ENCODE data around the gene MCC.

Gene MCC

DNA sequence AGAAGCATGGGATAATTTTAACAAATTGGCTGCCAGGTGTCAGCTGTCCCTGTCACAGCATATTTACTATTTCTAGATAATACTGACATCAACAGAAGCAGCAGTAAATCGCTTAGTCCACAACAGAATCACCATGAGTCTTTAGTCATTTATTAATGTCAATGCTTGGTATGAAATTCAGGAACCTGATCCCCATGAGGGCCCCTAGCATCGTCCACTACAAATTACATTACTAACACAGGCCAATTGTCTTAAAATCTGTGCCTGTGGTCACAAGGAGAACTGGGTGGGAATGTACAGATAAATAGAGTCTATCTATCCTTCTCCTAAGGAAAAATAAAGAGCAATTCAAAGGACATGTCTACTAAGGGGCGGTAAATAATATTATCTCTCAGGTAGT lies 129.6 kb downstream of the MCC start:
- DNase-seq: no peak

GRCh38 chr5:113357696-113358476 lies 130.4 kb downstream of the MCC start:
- no peak for DNase-seq

- DNase-seq: no peak
Observed at GRCh38 chr5:113356487-113356886, 131.8 kb downstream of the MCC start.

DNA sequence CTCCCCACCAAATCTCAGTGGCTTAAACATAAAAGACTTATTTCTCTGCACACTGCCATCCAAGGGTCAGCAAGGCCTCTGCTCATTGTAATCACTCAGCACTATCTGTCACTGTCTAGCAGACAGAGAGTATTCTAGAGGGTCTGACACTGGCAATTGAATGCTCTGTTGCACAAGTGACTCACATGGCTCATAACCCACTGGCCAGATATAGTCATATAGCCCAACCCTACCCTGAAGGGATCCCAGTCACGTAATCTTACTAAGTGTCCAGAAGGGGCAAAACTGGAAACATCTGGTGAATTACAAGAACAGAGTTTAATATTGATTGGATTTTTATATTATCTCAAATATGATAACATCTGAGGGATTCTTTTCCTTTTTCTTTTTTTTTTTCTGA lies 134.2 kb downstream of the MCC start:
- no peak for DNase-seq

DNA sequence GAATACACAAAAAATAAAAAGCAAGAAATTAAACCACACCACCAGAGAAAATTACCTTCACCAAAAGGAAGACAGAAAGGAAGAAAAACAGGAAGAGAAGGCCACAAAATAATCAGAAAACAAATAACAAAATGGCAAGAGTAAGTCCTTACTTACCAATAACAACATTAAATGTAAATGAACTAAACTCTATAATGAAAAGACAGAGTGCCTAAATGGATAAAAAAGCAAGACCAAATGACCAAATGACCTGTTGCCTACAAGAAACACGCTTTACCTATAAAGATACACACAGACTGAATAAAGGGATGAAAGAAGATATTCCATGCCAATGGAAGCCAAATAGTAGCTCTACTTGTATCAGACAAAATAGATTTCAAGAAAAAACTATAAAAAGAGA lies 140.7 kb downstream of the MCC start:
- no peak for DNase-seq

DNA sequence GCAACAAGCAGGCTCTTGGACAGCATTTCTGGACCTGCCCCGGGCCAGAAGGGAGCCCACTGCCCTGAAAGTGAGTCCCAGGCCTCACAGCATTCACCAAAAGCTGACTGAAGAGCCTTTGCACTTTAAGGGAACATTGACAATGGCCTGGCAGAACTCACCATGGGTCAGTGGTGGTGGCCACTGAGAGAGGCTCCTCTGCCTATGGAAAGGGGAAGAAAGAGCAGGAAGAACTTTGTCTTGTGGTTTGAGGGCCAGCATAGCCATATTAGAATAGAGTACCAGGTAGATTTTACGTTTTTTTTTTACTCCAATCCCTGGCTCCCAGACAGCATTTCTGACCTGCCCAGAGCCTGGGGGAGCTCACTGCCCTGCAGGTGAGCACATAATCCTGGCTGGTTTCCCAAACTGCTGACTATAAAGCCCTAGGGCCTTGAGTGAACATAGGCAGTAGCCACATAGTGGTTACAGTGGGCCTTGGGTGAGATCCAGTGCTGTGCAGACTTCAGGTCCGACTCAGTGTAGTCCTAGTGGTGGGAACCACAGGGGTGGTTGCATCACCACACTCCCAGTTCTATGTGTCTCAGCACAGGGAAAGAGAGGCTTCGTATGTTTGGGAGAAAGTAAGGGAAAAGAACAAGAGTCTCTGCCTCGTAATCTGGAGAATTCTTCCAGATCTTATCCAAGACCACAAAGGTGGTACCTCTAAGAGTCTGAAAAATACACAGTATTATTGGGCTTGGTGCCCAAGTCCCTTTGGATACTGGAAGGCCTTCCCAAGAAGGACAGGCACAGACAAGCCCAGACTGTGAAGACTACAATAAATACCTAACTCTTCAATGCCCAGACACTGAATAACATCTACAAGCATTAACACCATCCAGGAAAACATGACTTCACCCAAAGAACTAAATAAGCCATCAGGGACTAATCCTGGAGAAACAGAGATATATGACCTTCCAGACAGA lies 143.0 kb downstream of the MCC start:
- DNase-seq: no peak

DNA sequence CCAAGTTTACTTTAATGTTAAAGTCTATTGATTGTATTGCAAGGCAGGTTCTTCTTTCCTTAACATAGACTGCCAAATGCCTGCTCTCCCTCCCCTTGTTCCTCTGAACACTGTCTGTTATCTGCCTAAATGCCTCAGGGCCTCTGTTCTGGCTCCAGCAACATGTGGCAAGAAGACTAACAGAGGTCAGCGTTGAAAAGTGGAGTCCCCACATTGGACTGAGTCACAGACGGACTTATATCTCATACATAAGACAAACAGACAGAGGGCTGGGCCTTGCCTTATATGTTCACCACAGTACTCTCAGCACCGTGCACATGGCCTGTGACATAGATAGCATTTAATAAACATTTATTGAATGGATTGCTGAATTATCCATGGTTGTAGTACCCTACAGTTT lies 144.9 kb downstream of the MCC start:
- no peak for DNase-seq

- no peak for DNase-seq
Observed at GRCh38 chr5:113340537-113340936, 147.7 kb downstream of the MCC start.

- no peak for DNase-seq
Observed at GRCh38 chr5:113338628-113339027, 149.6 kb downstream of the MCC start.

DNA sequence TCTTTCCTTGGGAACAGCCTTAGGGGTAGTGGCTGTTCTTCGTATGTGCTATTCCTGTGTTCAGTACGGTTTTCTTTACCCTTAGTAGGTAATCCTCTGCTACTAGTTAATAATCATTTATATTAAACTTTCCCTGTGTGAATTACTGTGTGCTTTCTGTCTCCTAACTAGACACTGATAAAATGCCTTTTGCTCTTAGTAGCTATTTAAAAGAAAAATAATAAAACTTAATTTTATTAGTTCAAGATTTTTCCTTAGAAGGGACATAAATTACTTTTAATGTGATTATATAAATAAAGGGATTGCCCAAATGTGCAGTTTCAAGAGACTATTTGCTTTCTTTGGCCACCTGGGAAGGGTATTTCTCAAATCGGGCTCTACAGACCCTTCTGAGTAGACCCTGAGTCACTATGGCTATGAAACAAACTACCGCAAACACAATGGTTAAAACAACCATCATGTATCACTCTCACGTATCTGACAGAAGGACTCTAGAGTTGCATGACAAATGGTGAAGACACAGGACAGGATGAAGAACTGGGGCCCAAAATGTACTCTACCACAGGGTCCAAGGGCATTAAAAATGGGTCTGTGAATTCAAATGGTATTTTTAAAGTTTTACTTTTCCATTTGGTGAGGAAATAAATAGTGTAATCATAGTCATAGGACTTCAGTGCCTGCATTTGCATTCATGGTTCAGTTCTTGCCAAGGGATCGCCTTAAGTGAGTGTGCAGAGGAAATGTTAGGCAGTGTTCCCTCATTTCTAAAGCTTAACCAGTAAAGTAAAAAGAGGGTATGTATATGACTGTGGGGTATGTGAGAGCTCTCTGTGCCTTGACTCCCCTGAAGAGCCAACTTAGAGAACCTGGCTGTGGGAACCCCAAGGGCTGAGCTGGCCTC lies 150.5 kb downstream of the MCC start:
- no peak for DNase-seq

DNA sequence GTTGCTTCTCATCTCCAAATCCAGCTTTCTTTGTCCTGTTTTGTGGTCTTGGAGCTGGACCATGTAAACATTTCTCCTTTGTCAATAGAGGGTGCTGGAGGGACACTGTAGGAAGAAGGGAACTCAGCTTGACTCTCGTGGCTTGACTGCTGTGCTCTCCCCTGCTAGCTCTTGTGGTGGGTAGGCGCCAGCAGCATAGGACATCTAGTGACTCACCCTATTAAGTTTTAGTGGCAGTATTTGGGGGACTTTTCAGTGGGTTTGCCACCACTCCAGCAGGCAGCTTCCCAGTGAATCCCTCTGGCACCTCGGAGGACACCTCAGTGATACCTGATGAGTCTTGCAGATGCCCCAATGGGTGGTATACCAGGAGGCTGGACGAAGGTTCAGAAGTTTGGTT lies 151.3 kb downstream of the MCC start:
- peak in 1 of 2 donors; percentile 14 for DNase-seq

- no peak for DNase-seq
Observed at GRCh38 chr5:113333411-113333810, 154.8 kb downstream of the MCC start.

DNA sequence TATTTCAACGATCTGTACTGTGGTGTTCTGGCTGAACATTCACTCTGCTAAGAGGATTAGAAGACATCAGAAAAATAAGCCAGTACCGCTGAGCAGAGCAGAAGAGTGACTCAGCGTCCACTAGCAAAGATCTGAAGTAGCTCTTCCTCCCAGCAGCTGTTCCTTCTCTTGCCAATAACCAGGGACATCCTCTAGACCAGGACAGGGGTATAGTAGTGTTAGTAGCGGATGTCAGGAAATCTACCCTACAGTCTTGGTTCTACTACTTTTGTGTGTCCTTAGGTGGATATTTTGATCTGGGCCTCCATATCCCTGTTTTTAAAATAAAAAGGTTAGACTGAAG lies 157.1 kb downstream of the MCC start:
- no peak for DNase-seq

GRCh38 chr5:113330533-113331208 lies 157.6 kb downstream of the MCC start:
- peak in 1 of 2 donors; percentile 71 for DNase-seq

DNA sequence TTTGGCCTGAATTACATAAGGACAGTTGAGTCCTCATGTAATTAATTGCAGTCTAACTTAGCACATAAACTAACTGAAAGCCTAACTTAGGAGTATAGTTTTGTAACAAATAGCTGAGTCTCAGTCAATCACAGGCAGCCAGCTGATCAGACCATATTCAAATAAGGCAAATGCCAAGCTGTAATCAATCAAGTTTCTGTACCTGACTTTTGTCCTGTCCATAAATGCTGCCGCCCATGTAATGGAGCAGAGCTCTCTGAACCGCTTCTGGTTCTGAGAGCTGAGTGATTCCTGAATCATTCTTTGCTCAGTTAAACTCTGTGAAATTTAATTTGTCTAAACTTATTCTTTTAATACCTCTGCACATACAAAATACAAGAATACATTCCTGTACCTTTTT lies 158.3 kb downstream of the MCC start:
- DNase-seq: no peak

DNA sequence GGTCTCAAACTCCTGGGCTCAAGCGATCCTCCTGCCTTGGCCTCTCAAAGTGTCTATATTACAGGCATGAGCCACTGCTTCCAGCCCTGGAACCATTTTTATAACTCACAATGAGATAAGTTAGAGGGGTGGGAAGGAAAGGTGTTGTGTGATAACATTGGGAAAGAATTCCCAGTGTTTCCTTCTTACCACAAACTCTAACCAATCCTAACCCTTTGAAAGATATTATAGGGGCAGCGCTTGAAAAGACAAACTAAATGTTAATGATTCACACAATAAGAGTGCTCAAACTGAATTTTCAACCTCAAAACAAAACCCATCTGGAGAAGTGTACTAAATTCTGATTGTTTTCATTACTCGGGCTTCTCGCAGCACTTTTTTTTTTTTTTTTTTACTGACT lies 163.2 kb downstream of the MCC start:
- DNase-seq: no peak

DNA sequence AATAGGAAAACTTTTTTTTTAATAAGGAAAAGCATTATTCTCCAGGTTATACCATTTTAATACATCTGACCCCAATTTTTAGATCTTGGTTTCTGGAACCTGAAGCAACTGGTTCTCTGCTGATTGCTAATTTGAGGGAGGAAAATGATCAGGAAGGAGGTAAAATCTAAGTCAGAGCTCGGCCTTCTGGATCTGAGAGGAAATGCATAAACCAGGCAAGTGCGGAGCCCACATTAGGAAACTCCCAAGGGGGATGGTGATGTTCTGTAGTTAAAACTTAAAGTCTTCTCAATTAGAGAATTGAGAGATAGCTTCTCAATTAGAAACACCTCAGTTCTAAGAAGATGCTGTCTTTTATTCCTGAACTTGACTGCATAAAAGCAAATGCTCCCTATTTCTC lies 167.0 kb downstream of the MCC start:
- no peak for DNase-seq

- DNase-seq: no peak
Observed at GRCh38 chr5:113320273-113320780, 167.9 kb downstream of the MCC start.

DNA sequence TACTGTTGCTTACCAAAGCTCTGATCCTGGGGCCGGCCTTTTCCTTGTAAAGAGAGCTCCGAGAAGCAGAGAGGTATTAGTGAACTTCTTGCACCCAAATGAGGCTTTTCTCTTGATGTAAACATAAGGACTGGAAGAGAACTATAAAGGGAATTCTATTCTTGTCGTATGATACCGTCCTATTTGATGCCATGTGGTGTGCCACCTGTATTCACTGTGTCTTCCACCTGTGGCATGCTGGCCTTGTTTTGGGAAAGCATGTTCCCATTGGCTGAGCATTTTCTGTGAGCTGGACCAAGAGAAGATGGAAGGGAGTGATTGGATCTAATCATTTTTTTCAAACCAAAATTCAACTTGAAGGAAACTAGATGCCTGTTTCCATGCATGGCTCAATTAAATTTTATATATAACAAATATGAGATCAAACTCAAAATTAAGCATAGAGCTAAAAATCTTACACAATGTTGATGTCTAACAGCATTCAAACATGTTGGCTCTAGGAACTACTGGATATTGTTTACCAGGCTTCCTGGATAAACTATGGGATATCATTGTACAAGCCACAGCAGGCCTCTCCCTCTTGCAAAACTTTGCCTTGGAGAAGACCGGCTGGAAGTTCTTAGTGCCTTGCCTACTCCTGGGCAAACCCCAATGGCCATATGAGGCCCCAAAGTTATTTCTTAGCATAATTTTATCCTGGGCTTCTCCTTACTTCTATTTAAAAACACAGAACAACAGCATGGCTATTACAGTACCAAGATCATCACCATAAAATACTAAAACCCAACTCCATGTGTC lies 168.8 kb downstream of the MCC start:
- no peak for DNase-seq

GRCh38 chr5:113317636-113318035 lies 170.6 kb downstream of the MCC start:
- DNase-seq: no peak

DNA sequence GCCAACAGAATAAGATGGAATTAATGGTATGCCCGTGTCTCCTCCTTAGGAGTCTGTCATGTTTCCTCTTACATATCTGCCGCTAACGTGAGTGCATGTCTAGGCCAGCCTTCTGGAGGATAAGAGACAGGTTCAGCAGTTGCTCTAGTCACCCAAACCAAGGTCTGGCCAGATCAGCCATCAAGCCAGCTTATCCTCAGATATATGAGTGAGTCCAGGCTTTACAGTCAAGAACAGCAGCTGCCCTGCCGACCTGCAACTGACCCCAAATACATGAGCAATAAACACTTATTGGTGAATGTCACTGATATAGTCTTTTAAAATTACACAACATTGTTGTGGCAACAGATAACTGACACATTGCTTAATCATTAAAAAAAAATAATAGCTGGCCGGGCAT lies 177.0 kb downstream of the MCC start:
- DNase-seq: no peak

Data from CD4-positive, alpha-beta T cell treated with Interferon alpha-2 for 1 hour (primary cell).